HG02970 (cell line): ENCODE data around the gene RFT1.
"Not testable (repeated sequence)": the region's sequence is repeated elsewhere in the genome, so short reads cannot be mapped to it uniquely, and the experiment has no call there.

ENCODE experiments used
- ATAC-seq: cut with Tn5 transposase; IDR thresholded peaks from one replicate; pipeline ENCODE4 v1.9.1; 2021; ENCODE audit warnings: mild to moderate bottlenecking, moderate library complexity, moderate number of reproducible peaks; ENCODE audit not compliant: unreplicated experiment, low FRiP score

RFT1 gene

GRCh38 chr3:53151086-53151438 lies 20.8 kb upstream of the RFT1 start:
- not testable (repeated sequence) for ATAC-seq

- no peak for ATAC-seq
Observed at GRCh38 chr3:53150247-53151085, 20.2 kb upstream of the RFT1 start.

GRCh38 chr3:53149699-53150098 lies 19.5 kb upstream of the RFT1 start:
- no peak for ATAC-seq

- ATAC-seq = no peak
Observed at GRCh38 chr3:53149006-53149690, 18.9 kb upstream of the RFT1 start.

- ATAC-seq = no peak
Observed at GRCh38 chr3:53147903-53148400, 17.7 kb upstream of the RFT1 start.

GRCh38 chr3:53147151-53147902 lies 17.1 kb upstream of the RFT1 start:
- no peak for ATAC-seq

- ATAC-seq = no peak
Observed at GRCh38 chr3:53146319-53146891, 16.2 kb upstream of the RFT1 start.

- ATAC-seq = no peak
Observed at GRCh38 chr3:53145713-53146080, 15.5 kb upstream of the RFT1 start.

- no peak for ATAC-seq
Observed at GRCh38 chr3:53144862-53145712, 14.9 kb upstream of the RFT1 start.

GRCh38 chr3:53144446-53144845 lies 14.2 kb upstream of the RFT1 start:
- no peak for ATAC-seq

- no peak for ATAC-seq
Observed at GRCh38 chr3:53142986-53143385, 12.8 kb upstream of the RFT1 start.

GRCh38 chr3:53140847-53141845 lies 10.9 kb upstream of the RFT1 start:
- no peak for ATAC-seq

- no peak for ATAC-seq
Observed at GRCh38 chr3:53139906-53140846, 9.9 kb upstream of the RFT1 start.

GRCh38 chr3:53137835-53138446 lies 7.7 kb upstream of the RFT1 start:
- ATAC-seq = no peak

- ATAC-seq = no peak
Observed at GRCh38 chr3:53137221-53137620, 7.0 kb upstream of the RFT1 start.

- no peak for ATAC-seq
Observed at GRCh38 chr3:53134631-53135232, 4.5 kb upstream of the RFT1 start.

GRCh38 chr3:53132347-53132746 lies 2.1 kb upstream of the RFT1 start:
- no peak for ATAC-seq
